Glomerular endothelial cell (primary cell): ENCODE measurements around the gene WTIP. TPM values are rescaled to one million over a fixed set of nuclear protein-coding genes. Genes with fewer than 3 reads are reported as not detected.
"Not testable (repeated sequence)": the region's sequence is repeated elsewhere in the genome, so short reads cannot be mapped to it uniquely, and the experiment has no call there.

Experiments
- DNase-seq: peaks from one replicate; pipeline ENCODE4 v3.0.0-alpha.2; 2011; ENCODE audit warnings: low read depth, low spot score; ENCODE audit errors: extremely low read depth
- total RNA-seq: library from RNA; depleted of rRNA; stranded (reverse); fragments of >200 nt; gene quantifications from 2 replicates; pipeline ENCODE4 v1.2.3, GENCODE V29; 2015

The WTIP gene
- total RNA-seq = 18.3 and 20.6 TPM in 2 replicates

GRCh38 chr19:34480971-34481841 is at the start of gene WTIP:
Gene WTIP (plus strand): TSS chr19:34481758. CDS start chr19:34481975, 217 bp downstream.
- DNase-seq = no peak

- no peak for DNase-seq
Observed at GRCh38 chr19:34432797-34433196, 48.8 kb upstream of the WTIP start.

GRCh38 chr19:34436716-34437115 is 44.8 kb upstream of the WTIP start:
- DNase-seq = no peak

- DNase-seq = no peak
Observed at GRCh38 chr19:34448191-34448590, 33.4 kb upstream of the WTIP start.

GRCh38 chr19:34452723-34453122 is 28.8 kb upstream of the WTIP start:
- DNase-seq = no peak

GRCh38 chr19:34454091-34454490 is 27.5 kb upstream of the WTIP start:
- DNase-seq = no peak

GRCh38 chr19:34454685-34455084 is 26.9 kb upstream of the WTIP start:
- no peak for DNase-seq

- DNase-seq = not testable (repeated sequence)
Observed at GRCh38 chr19:34455783-34456480, 25.6 kb upstream of the WTIP start.

GRCh38 chr19:34457446-34457845 is 24.1 kb upstream of the WTIP start:
- DNase-seq = no peak

GRCh38 chr19:34458677-34459076 is 22.9 kb upstream of the WTIP start:
- no peak for DNase-seq

GRCh38 chr19:34459614-34460013 is 21.9 kb upstream of the WTIP start:
- no peak for DNase-seq

GRCh38 chr19:34461375-34462100 is 20.0 kb upstream of the WTIP start:
- no peak for DNase-seq

- not testable (repeated sequence) for DNase-seq
Observed at GRCh38 chr19:34464785-34465184, 16.8 kb upstream of the WTIP start.

GRCh38 chr19:34468409-34468808 is 13.1 kb upstream of the WTIP start:
- DNase-seq = no peak

- DNase-seq = not testable (repeated sequence)
Observed at GRCh38 chr19:34469026-34469425, 12.5 kb upstream of the WTIP start.

- no peak for DNase-seq
Observed at GRCh38 chr19:34471906-34472700, 9.5 kb upstream of the WTIP start.

GRCh38 chr19:34474233-34474989 is 7.1 kb upstream of the WTIP start:
- no peak for DNase-seq

- no peak for DNase-seq
Observed at GRCh38 chr19:34475026-34475974, 6.3 kb upstream of the WTIP start.
